DND-41 (cell line): Measurements from ENCODE around the gene MAGI1.

Experiments used
- CTCF ChIP-seq: IDR thresholded peaks from 2 replicates; pipeline ENCODE4 v1.5.1; 2012; ENCODE audit warnings: borderline replicate concordance, low read length, moderate library complexity, mild to moderate bottlenecking; ENCODE audit not compliant: poor library complexity, severe bottlenecking; ENCODE audit errors: extremely low read depth
- EZH2 ChIP-seq: IDR thresholded peaks from 3 replicates; pipeline ENCODE4 v1.6.1; 2012; ENCODE audit warnings: borderline replicate concordance, low read depth, mild to moderate bottlenecking, moderate library complexity, low read length, inconsistent platforms; ENCODE audit not compliant: severe bottlenecking

- no peak for TF ChIP-seq CTCF
- TF ChIP-seq EZH2, result no peak
Measured at GRCh38 chr3:65712140-65712539, 326.6 kb downstream of the MAGI1 start.
